ENCODE measurements around the gene C21orf58.

The C21orf58 gene

DNA sequence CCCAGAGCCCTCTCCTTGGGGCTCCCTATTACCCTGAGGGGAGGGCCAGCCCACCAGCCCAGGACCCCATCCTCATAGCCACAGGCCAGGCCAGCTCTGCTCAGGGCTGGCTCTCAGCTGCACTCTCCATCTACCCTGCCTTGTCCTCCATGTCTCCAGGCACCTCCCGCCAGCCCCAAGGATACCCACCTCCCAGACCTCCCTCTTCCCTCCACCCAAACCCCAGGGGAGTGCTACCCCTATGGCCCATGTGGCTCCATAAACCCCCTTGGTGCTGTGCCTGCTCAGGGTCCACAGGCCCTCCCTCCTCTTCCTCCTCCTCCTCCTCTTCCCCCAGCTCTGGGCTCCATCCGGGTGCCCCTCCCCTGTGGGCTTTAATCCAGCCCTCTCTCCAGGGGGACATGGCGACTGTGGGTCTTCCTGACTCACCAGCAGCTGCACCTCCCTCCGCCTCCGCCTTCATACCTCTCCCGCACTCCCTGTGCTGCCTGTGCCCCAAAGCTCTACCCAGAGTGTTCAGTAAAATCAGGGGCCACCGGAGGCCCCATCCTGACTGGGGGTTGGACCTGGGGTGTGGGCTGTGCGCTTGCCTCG lies 28.4 kb downstream of the C21orf58 start:
- no peak for DNase-seq (ENCODE audit: low spot score)

DNA sequence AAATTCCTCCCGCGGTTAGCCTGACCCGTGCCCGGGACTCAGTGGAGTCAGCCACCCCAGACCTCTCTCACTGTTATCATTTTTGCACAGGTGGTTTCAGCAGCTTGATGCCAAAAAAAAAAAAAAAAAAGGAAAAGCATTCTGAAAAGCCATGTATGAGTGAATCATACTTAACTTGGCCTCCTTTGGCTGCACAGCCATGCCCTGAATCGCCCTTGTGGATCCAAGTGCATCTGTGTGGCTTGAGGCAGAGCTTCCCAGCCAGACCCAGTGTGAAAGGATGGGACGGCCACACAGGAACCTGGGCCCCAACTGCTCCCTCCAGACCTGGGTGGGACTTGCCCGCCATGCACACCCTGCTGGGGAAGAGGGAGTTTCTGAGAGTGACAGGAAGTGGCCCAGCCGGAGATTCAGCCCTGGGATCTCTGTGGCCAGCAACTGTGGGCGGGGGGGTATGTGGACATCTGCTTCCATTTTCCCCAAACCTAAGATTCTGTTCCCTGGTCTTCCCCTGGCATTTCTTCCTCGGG lies 29.0 kb downstream of the C21orf58 start:
- DNase-seq (ENCODE audit: low spot score): no peak

DNA sequence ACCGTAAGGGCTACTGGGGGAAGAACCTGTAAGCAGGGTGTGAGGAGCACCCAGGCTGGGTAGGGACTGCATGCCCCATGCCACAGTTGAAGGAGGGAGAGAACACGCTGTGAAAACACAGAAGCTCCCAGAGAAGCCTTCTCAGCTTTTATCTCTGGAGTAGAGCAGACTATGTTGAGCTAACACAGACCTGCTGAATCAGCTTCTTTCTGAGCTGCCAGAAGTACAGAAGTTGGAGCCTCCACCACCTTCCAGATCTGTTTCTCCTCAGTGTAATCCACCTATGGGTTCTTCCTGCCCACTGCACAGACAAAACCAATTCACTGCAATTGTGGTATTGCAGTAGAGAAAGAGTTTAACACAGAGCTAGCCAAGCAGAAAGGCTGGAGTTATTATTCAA lies 32.1 kb downstream of the C21orf58 start:
- DNase-seq (ENCODE audit: low spot score): no peak

DNA sequence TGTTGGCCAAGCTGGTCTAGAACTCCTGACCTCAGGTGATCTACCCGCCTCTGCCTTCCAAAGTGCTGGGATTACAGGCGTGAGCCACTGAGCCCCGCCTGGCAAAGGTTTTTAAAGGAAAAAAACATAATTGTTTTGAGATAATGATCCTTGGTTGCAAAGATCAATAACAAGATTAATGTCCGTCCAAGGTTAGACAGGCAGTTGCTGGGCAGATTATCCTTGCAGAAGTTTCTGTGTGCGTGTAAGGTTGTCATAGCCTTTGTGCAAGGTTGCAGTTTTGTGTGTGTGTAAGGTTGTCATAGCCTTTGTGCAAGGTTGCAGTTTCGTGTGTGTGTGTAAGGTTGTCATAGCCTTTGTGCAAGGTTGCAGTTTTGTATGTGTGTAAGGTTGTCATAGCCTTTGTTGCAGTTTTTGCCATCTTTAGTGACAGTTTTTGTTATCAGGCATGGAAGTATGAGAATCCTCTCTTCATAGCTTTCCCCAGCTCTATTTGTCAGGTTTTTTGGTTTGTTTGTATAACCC lies 34.0 kb downstream of the C21orf58 start:
- DNase-seq (ENCODE audit: low spot score): no peak

- no peak for DNase-seq (ENCODE audit: low spot score)
Measured at GRCh38 chr21:46287541-46287940, 36.1 kb downstream of the C21orf58 start.

DNA sequence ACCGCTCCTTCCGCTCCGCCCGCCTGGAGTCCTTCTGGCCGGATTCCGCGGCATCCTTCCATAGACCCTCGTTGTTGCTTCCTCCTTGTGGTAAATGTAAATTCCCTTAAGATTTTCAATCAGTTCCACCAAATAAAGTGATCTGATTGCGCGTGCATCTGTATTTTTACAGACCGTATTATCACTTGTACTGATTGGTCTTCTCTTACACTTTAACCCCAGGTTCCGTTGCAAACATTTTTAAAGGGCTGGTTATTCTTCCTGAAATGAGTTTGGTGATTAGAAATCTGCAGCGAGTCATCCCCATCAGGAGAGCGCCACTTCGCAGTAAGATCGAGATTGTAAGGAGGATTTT lies 37.0 kb downstream of the C21orf58 start:
- DNase-seq (ENCODE audit: low spot score): no peak

- peak; percentile 81 for DNase-seq (ENCODE audit: low spot score)
Measured at GRCh38 chr21:46285761-46286647, 37.7 kb downstream of the C21orf58 start, which contains the start of gene YBEY. Gene YBEY (plus strand): TSS chr21:46286342. CDS start chr21:46286914, 572 bp downstream.

- DNase-seq (ENCODE audit: low spot score): no peak
Measured at GRCh38 chr21:46285206-46285661, 38.4 kb downstream of the C21orf58 start, which contains the start of gene MCM3AP. Gene MCM3AP (minus strand): TSS chr21:46285611. CDS start chr21:46285286, 325 bp downstream.

DNA sequence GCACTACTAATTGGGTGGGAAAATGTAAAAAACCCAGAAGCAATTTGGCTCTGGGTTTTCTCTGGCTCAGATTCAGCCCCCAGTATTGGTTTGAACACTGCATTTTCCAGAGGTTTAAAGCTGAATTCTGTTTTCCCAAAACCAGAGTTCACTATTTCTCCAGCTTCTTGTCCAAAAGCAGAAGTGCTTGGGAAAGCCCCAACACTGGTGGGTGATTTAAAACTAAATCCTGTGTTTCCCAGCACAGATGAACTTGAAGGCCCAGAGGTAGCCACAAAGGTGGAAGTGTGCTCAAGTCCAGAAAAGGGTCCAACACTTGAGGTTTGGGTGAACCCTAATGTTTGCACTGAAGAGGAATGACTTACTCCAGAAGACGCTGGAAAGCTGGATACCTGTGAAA lies 38.9 kb downstream of the C21orf58 start:
- no peak for DNase-seq (ENCODE audit: low spot score)

DNA sequence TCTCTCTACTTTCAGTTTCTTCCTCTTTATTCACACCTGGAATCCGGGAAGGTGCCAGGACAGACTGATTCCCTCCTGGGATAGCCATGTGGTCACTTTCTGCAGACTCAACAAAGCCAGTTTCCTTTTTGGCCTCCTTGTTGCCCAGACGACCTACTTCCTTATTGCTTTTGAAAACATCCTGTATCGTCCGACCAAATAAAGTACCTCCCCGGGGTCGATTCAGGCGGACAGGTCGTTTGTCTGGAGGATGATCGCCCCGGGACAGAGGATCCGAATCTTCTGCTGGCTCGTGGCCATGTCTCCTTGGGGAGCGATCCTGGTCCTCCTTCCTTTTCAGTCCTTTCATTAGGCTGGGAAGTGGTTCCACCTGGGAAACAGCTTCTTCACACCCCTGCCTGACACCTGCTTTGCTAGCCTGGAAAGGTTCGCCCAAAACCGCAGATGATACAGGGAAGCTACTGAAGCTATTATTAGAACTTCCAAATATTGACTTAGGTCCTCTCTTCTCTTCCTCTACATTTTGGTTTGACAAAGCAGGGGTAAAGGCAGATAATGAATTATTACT lies 39.5 kb downstream of the C21orf58 start:
- no peak for DNase-seq (ENCODE audit: low spot score)

GRCh38 chr21:46274797-46275390 lies 48.8 kb downstream of the C21orf58 start:
- DNase-seq (ENCODE audit: low spot score): no peak

DNA sequence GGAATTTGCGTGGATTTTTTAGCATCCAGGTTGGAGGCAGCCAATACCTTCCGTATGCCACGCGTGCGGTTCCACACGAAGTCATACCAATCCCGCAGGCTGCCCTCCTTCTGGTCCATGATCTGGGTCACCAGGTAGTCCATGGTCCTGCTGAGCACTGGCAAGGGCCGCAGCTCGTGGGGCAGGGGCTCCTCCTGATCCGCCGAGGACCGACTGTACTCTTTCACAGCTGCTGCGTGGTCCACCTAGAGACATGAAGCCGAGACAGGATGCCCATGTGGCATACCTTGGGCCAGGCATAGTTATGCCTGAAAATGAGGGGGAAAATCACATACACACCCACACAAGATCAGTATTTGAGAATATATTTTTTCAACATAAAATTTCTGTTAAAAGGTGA lies 50.3 kb downstream of the C21orf58 start:
- no peak for DNase-seq (ENCODE audit: low spot score)

DNA sequence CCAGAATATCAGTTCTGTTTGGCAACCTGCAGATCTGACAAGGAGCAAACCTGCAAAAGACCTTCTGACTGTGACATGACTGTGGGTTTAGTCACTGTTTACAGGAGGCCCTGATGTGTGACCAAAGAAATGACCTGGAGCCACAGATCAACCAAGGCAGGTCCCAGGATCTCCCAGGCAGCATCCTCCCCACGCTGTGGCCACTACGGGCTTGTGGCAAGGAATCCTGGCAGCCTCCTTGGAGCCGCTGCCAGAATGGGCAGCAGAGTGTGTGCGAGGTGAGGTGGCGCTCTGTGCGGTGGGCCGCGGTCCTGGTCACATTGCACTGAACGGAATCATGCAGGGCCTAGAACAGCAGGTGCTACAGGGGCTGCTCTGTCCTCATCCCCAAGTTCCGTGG lies 54.2 kb downstream of the C21orf58 start:
- no peak for DNase-seq (ENCODE audit: low spot score)

DNA sequence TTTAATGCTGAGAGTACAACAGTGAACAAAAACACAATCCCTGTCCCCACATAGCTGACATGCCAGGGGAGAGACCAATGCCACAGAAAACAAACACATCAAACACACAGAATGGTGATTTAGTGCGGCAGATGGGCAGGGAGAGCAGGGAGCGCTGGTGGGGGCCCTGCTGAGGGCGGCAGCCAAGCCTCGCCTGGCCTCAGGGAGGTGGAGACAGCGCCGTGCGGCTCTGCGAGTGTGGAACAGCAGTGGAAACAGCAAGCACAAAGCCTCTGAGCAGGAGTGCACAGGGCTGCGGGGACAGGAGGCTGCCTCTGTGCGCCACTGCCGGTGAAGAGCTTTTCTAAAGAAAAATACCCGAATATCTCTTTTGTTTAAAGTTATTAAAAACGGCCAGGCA lies 55.3 kb downstream of the C21orf58 start:
- DNase-seq (ENCODE audit: low spot score): no peak

DNA sequence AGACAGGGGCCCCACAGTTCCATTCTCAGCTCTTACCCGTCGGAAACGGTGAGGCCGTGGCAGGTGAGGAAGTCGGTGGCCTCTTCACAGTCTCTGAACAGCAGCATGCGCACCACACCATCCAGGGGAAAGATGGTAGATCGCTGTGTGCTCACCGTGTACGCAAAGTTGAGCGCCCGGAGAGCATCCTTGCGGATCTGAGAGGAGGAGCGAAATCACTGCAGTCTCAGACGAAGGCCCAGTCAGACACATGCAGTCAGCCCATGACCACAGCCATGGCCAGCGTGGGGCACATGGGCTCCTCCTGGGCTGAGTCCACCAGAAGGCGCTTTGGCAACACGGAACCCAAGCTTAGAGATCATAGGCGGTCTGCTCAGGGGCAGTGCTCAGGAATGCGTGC lies 56.7 kb downstream of the C21orf58 start:
- no peak for DNase-seq (ENCODE audit: low spot score)

- DNase-seq (ENCODE audit: low spot score): no peak
Measured at GRCh38 chr21:46265736-46266525, 57.7 kb downstream of the C21orf58 start.

- no peak for DNase-seq (ENCODE audit: low spot score)
Measured at GRCh38 chr21:46264690-46265144, 59.0 kb downstream of the C21orf58 start.

GRCh38 chr21:46264046-46264689 lies 59.5 kb downstream of the C21orf58 start:
- no peak for DNase-seq (ENCODE audit: low spot score)

DNA sequence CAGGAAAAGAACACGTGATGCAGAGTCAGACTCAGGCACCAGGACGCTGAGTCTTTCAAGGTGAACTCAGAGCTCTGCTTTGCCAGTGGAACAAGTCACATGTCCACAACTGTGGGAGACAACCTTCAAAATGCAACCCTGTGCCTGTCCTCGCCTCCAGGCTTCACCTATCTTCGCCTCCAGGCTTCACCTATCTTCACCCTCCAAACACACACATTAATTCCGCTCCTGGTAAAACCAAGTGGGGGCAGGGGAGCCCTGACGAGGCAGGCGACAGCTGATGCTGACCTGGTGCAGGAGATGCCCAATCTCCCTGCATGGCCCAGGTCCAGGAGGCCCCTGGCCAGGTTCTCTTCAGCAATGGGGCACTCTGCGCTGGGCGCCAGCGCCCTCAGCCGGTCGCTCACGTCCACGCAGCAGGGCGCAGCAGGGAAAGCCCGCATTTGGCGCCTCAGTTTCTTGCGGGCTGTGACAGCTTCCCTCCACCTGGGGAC lies 67.1 kb downstream of the C21orf58 start:
- DNase-seq (ENCODE audit: low spot score): no peak

DNA sequence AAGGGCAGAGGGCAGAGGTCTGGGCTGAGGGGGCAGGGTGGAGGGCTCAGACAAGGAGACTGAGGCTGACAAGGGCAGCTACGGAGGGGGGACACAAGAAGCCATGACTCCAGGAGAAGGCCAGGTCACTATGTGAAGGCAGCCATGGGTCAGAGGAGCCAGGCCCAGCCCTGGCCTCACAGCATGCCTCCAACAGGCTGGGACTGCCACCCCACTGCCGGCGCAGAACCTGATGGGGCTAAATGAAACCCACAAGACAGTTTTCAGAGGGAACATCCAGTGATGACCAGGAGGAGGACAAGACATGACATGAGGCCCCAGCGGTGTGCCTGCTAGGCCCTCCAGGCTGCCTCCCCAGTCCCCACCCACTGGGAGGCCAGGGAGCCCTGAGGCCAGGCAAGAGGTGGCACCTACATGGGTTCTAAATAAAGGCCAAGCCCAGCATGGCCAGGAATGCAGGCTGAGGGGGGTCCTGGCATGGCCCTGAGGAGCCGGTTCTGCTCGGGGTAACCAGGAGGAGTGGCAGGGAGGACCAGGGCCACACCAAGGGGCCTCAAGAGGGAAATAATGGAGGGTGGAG lies 67.8 kb downstream of the C21orf58 start:
- DNase-seq (ENCODE audit: low spot score): no peak
